Neutrophil (primary cell): ENCODE measurements around the gene GPR161.

Source experiments
- H3K27ac ChIP-seq: fragments of 200-600 bp; sonication (generic); 2 replicates; pipeline ENCODE4 v1.5.1; 2016; ENCODE audit warnings: mild to moderate bottlenecking, moderate library complexity
- H3K27me3 ChIP-seq: fragments of 200-600 bp; sonication (generic); 2 replicates; pipeline ENCODE4 v1.6.0; 2016; ENCODE audit warnings: mild to moderate bottlenecking
- H3K36me3 ChIP-seq: fragments of 200-600 bp; sonication (generic); 2 replicates; pipeline ENCODE4 v1.5.1; 2017
- H3K4me1 ChIP-seq, 2 experiments: fragments of 200-600 bp in 1 of 2; sonication (generic) in 1 of 2; 1 replicate in 1 of 2; 2 replicates in 1 of 2; pipeline versions ENCODE4 v1.5.1 to v1.6.1; 2013 to 2016; ENCODE audit warnings: low read depth in 1 of 2, low read length in 1 of 2, mild to moderate bottlenecking in 1 of 2, moderate library complexity in 1 of 2; ENCODE audit not compliant: control insufficient read depth in 1 of 2, insufficient read depth in 1 of 2
- H3K4me3 ChIP-seq, 2 experiments: fragments of 200-600 bp in 1 of 2; sonication (generic) in 1 of 2; 1 replicate in 1 of 2; 2 replicates in 1 of 2; pipeline ENCODE4 v1.5.1; 2013 to 2016; ENCODE audit warnings: low read depth in 1 of 2, low read length in 1 of 2, mild to moderate bottlenecking in 1 of 2, moderate library complexity in 1 of 2
- H3K9me3 ChIP-seq: fragments of 200-600 bp; sonication (generic); 2 replicates; pipeline ENCODE4 v1.5.1; 2016
- TF ChIP-seq, protein P1 (sequence below): fragments of 200-600 bp; sonication (generic); IDR thresholded peaks from 2 replicates; pipeline ENCODE4 v1.5.1; 2016; ENCODE audit warnings: antibody characterized with exemption

The GPR161 gene

DNA sequence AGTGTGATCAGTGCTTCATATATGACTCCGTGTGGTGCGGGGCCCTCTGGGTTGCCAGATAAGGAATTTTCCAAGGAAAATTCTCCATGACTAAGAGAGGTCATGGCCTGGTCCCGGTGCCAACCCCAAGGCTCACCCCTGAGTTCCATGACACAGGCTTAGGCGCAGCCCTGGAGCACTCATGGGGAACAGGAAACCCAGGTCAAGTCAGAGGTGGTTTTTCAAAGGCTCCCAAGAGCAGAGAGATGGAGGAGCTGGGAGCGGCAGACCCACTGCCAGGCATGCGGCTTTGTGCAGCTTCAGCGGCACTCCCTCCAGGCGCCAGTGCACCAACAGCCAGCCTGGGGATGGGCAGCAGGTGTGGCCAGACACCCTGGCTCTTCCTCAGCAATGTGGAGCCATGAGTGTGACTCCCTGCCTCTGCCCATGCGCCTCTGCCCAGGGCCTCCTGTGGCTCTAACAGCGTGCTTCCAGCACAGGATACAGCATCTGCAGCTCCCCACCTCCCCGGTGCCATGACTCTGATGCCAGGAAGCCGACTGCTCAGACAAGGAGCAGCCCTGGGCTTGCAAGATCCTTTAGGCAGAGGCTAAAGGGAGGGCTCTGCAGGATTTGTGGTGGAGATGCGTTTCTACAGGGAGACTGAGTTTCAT, 47.3 kb downstream of the GPR161 start:
- TF ChIP-seq, protein P1, sequence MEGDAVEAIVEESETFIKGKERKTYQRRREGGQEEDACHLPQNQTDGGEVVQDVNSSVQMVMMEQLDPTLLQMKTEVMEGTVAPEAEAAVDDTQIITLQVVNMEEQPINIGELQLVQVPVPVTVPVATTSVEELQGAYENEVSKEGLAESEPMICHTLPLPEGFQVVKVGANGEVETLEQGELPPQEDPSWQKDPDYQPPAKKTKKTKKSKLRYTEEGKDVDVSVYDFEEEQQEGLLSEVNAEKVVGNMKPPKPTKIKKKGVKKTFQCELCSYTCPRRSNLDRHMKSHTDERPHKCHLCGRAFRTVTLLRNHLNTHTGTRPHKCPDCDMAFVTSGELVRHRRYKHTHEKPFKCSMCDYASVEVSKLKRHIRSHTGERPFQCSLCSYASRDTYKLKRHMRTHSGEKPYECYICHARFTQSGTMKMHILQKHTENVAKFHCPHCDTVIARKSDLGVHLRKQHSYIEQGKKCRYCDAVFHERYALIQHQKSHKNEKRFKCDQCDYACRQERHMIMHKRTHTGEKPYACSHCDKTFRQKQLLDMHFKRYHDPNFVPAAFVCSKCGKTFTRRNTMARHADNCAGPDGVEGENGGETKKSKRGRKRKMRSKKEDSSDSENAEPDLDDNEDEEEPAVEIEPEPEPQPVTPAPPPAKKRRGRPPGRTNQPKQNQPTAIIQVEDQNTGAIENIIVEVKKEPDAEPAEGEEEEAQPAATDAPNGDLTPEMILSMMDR: no peak
- H3K36me3 ChIP-seq: no peaks in the 10 kb centered on the region
- H3K27me3 ChIP-seq: no peaks in the 10 kb centered on the region
- H3K4me1 ChIP-seq: peaks cover 3 to 6% of the 10 kb centered on the region in 2 experiments
- H3K9me3 ChIP-seq: no peaks in the 10 kb centered on the region
- H3K4me3 ChIP-seq: no peak overlapping the region
- H3K27ac ChIP-seq: no peak overlapping the region

DNA sequence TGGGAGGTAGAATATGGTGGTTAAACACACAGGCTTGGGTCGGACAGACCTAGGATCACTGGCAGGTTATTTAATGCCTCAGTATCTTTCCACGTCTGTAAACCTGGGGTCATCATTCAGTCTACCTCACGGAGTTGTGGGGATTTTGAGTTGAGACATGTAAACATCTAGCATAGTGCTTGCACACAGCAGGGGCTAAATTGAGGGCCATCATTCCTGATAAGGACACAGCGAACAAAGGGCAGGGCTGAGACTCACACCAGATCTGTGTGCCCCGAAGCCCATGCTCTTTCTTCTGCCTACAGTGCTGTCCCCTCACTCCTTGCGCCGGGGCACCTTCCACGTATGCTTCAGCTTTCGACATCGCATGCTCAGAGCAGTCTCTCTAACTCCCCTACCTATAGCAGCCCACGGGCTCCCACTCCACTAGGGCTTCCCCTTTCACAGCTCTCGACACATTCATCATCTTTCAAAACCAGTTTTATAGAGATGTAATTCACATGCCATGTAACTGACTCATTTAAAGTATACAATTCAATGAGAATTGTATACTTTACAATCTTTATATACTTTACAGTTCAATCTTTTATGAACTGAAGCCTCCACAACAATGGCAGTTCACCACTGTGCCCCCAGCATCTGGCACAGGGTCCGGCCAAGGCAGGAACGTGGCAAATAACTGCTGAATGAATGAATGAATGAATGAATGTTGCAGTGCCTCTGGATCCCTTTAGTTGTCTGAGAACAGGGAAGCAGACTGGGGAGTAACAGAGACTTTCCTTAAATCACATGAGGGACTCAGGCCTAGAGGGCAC, 48.0 kb downstream of the GPR161 start:
- no peaks in the 10 kb centered on the region for H3K36me3 ChIP-seq
- no peaks in the 10 kb centered on the region for H3K9me3 ChIP-seq
- H3K4me3 ChIP-seq: no peak overlapping the region
- H3K4me1 ChIP-seq: peaks cover 3 to 6% of the 10 kb centered on the region in 2 experiments
- TF ChIP-seq, protein P1: no peak
- no peak overlapping the region for H3K27ac ChIP-seq
- H3K27me3 ChIP-seq: no peaks in the 10 kb centered on the region

DNA sequence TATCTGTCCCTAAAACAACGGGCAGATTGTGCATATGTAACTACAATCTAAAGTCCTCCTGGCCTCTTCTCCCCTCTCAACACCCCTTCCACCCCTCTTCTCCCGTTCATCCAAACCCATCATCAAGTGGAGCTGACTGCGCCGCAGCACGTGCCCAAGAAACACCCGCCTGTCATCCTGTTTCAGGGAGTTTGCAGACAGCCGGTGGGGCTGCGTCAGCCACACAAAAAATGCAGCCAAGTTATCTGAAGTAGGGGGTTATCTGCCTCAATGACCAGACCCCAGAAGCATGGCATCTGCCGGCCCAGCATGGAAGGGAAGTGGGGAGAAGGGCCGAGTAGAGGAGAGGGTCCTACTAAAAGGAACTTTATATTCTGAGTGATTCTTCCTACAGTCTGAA, 49.0 kb downstream of the GPR161 start:
- H3K4me3 ChIP-seq: no peak overlapping the region
- H3K9me3 ChIP-seq: no peaks in the 10 kb centered on the region
- no peaks in the 10 kb centered on the region for H3K27me3 ChIP-seq
- H3K36me3 ChIP-seq: no peaks in the 10 kb centered on the region
- H3K27ac ChIP-seq: no peak overlapping the region
- TF ChIP-seq, protein P1: no peak
- H3K4me1 ChIP-seq: peaks cover 3 to 6% of the 10 kb centered on the region in 2 experiments

DNA sequence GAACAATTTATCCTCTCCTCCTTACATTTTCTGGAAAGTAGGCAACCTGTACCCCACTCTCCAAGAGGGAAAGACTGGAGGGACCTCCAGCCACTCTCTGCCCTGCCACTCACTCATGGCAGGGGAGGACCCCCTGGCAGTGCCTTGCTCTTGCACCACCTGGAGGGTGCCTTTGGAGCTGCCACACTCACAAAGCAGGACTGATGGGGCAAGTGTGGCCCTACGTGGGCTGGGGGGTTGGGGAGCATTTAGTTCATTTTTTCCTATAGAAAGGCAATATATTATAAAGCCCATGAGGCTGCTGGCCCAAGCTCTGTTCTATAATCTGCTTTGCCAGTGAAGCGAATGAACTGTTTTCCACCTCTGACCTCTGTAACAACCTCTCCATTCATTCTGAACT, 50.3 kb downstream of the GPR161 start:
- Histone ChIP-seq H3K9me3 (no peaks in the 10 kb centered on the region), H3K27ac (no peak overlapping the region), H3K4me1 (peaks cover 3 to 6% of the 10 kb centered on the region in 2 experiments), H3K4me3 (no peak overlapping the region), H3K36me3 (no peaks in the 10 kb centered on the region), H3K27me3 (no peaks in the 10 kb centered on the region)
- TF ChIP-seq, protein P1: no peak

DNA sequence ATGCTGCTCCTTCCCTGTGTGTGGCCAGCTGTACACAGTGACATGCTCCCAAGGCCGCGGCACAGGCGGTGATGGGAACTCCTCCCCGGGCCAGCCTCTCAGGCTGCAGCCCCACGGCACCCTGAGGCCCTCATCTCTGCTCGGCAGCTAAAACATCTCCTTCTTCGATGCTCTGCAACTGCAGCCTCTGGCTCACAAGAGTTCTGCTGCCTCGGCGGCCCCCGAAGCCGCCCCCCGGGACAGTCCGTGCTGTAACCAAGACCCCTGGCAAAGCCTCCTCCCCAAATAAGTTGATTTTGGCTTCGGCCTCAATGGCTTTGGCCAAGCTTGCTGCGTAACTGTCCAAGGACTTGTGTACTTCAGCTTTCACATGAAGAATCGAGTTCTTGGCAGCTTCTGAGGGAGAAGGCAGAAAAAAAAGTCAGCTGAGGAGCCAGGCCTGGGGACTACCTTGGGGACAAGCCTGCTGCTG, 51.3 kb downstream of the GPR161 start:
- Histone ChIP-seq H3K4me3 (no peak overlapping the region), H3K36me3 (no peaks in the 10 kb centered on the region), H3K9me3 (no peaks in the 10 kb centered on the region), H3K27me3 (no peaks in the 10 kb centered on the region), H3K4me1 (peaks cover 3 to 6% of the 10 kb centered on the region in 2 experiments), H3K27ac (no peak overlapping the region)
- TF ChIP-seq, protein P1: no peak
